Neural progenitor cell (in vitro differentiated cells): Measurements from ENCODE around the gene CALHM2.

Source experiments
- CTCF ChIP-seq: fragments of 200-600 bp; sonication (generic); IDR thresholded peaks from 2 replicates; pipeline ENCODE4 v1.5.1; 2017; ENCODE audit warnings: antibody characterized with exemption, mild to moderate bottlenecking
- EZH2 ChIP-seq: fragments of 200-600 bp; sonication (generic); IDR thresholded peaks from 2 replicates; pipeline ENCODE4 v1.6.1; 2017; ENCODE audit warnings: antibody characterized with exemption, mild to moderate bottlenecking, moderate library complexity
- EZH2phosphoT487 ChIP-seq: fragments of 200-600 bp; sonication (generic); IDR thresholded peaks from 2 replicates; pipeline ENCODE4 v1.6.1; 2017; ENCODE audit warnings: antibody characterized with exemption

- TF ChIP-seq CTCF (no peak), EZH2 (no peak), EZH2phosphoT487 (no peak)
Observed at GRCh38 chr10:103466734-103467133, 14.6 kb upstream of the CALHM2 start.
